Right lobe of liver (tissue), 6 donors: ENCODE measurements around the gene SLC48A1. TPM values are rescaled to one million over a fixed set of nuclear protein-coding genes. Genes with fewer than 3 reads are reported as not detected.

Source experiments
- ATAC-seq, 4 donors: fragments of 200-7000 bp; cut with Tn5 transposase; one replicate each; pipeline ENCODE4 v1.9.1; 2020; ENCODE audit warnings: mild to moderate bottlenecking in 4 of 4, moderate library complexity in 4 of 4
- DNase-seq, 3 donors: peaks; one replicate each; pipeline ENCODE4 v3.0.0-alpha.2; 2020
- H3K27ac ChIP-seq, 3 donors: fragments of 200-600 bp; one replicate each; pipeline ENCODE4 v1.8.0; 2022
- H3K27me3 ChIP-seq, 2 donors: fragments of 200-600 bp; one replicate each; pipeline ENCODE4 v1.8.0; 2022
- H3K36me3 ChIP-seq, 4 donors: fragments of 200-600 bp; sonication (generic) in 1 of 4; one replicate each; pipeline versions ENCODE4 v1.5.1 to v1.8.0; 2017 to 2022; ENCODE audit warnings: control low read depth in 1 of 4
- H3K4me1 ChIP-seq, 4 donors: fragments of 200-600 bp; sonication (generic) in 1 of 4; one replicate each; pipeline versions ENCODE4 v1.5.1 to v1.8.0; 2017 to 2022; ENCODE audit warnings: control low read depth in 1 of 4
- H3K4me3 ChIP-seq, 3 donors: fragments of 200-600 bp; one replicate each; pipeline ENCODE4 v1.8.0; 2022
- H3K9me3 ChIP-seq, 4 donors: fragments of 200-600 bp; sonication (generic) in 1 of 4; one replicate each; pipeline versions ENCODE4 v1.5.1 to v1.8.0; 2017 to 2022; ENCODE audit warnings: control low read depth in 1 of 4
- CTCF ChIP-seq, 4 donors: fragments of 200-600 bp in 3 of 4; fragments of 450-650 bp in 1 of 4; IDR thresholded peaks; one replicate each; pipeline versions ENCODE4 v1.5.1 to v1.8.0; 2016 to 2022; ENCODE audit warnings: antibody characterized with exemption in 4 of 4, mild to moderate bottlenecking in 2 of 4
- POLR2A ChIP-seq: fragments of 450-650 bp; IDR thresholded peaks from one replicate; pipeline ENCODE4 v1.6.1; 2017; ENCODE audit warnings: antibody characterized with exemption, mild to moderate bottlenecking
- WGBS: methylation state at CpG from one replicate; pipeline ENCODE4 v1.1.6; 2018; ENCODE audit warnings: low coverage, low lambda C conversion rate; ENCODE audit not compliant: insufficient coverage; ENCODE audit errors: missing lambda C conversion rate; 5-methylcytosine and 5-hydroxymethylcytosine counted together
- intact Hi-C, 2 donors: fragments of 100-400 bp; cut with DNase I; formaldehyde crosslinking; loops; one replicate each; pipeline versions ENCODE4 v1.11.2 to v1.14.1; 2022
- total RNA-seq, 6 experiments: library from RNA; depleted of rRNA in 2 of 6; stranded (reverse); fragments of >200 nt in 2 of 6; fragmentation: NEBNext Ultra II Directional in 3 of 6; extraction: Animal tissue kit (Norgen Biotek cat#: 25700) in 3 of 6; gene quantifications; one replicate each; pipeline versions ENCODE4 v1.1.0 to v1.2.4, GENCODE V29; 2016 to 2023
- donor health status: DM: no; HTN: yes; CAD: no.
- donor health status: DM: no; HTN: no; CAD: no.
- donor health status: DM: no; HTN: no; CAD: no.
- donor health status: DM: no; HTN: yes; CAD: no.
- donor health status: DM: no; HTN: yes; CAD: no.

The SLC48A1 gene
- total RNA-seq, 6 experiments from 2014 or later = 12.4 to 20.4 (median 18.0) TPM

- intact Hi-C loops = no loop called here
- DNase-seq (no peak), ATAC-seq (no peak)
- Histone ChIP-seq H3K27ac (no peak overlapping the region), H3K4me1 (no peaks in the 10 kb centered on the region), H3K36me3 (no peaks in the 10 kb centered on the region), H3K4me3 (no peak overlapping the region), H3K27me3 (no peaks in the 10 kb centered on the region), H3K9me3 (no peaks in the 10 kb centered on the region)
- no CpG with 5 or more reads among the region's 19 CpGs for WGBS
- TF ChIP-seq CTCF (IDR thresholded peaks at IDR 0.05) = no peak
- no peak for TF ChIP-seq POLR2A
Observed at GRCh38 chr12:47750916-47751470, 22.0 kb upstream of the SLC48A1 start.

GRCh38 chr12:47751561-47751960 is 21.5 kb upstream of the SLC48A1 start:
- no peak for DNase-seq
- no peaks in the 10 kb centered on the region for H3K27me3 ChIP-seq
- ATAC-seq = no peak

GRCh38 chr12:47752121-47752520 is 20.9 kb upstream of the SLC48A1 start:
- Histone ChIP-seq H3K27ac (no peak overlapping the region), H3K4me1 (no peaks in the 10 kb centered on the region), H3K9me3 (no peaks in the 10 kb centered on the region), H3K27me3 (no peaks in the 10 kb centered on the region), H3K36me3 (no peaks in the 10 kb centered on the region), H3K4me3 (no peak overlapping the region)
- ATAC-seq (no peak), DNase-seq (no peak)
- 67% methylated on average over 2 of the region's 4 CpGs for WGBS
- intact Hi-C loops = no loop called here
- TF ChIP-seq CTCF (IDR thresholded peaks at IDR 0.05) (no peak), POLR2A (no peak)

More at GRCh38 chr12:47751561-47751960, 21.5 kb upstream of the SLC48A1 start:
- H3K4me3 ChIP-seq = no peak overlapping the region
- no peaks in the 10 kb centered on the region for H3K4me1 ChIP-seq
- no peaks in the 10 kb centered on the region for H3K9me3 ChIP-seq
- intact Hi-C loops = no loop called here
- H3K36me3 ChIP-seq = no peaks in the 10 kb centered on the region
- TF ChIP-seq CTCF (IDR thresholded peaks at IDR 0.05) = no peak
- TF ChIP-seq POLR2A = no peak
- 71% methylated on average over 3 of the region's 9 CpGs for WGBS
- H3K27ac ChIP-seq = no peak overlapping the region

GRCh38 chr12:47752552-47752951 is 20.5 kb upstream of the SLC48A1 start:
- Histone ChIP-seq H3K27me3 (no peaks in the 10 kb centered on the region), H3K4me1 (no peaks in the 10 kb centered on the region), H3K4me3 (no peak overlapping the region), H3K9me3 (no peaks in the 10 kb centered on the region), H3K36me3 (no peaks in the 10 kb centered on the region), H3K27ac (no peak overlapping the region)
- 77% methylated on average over 4 of the region's 7 CpGs for WGBS
- no peak for ATAC-seq
- intact Hi-C loops = no loop called here
- no peak for TF ChIP-seq CTCF (IDR thresholded peaks at IDR 0.05)
- DNase-seq = no peak
